Stimulated activated CD8-positive, alpha-beta memory T cell treated with anti-CD3 and anti-CD28 coated beads, Interleukin-4, amount 100 ng/mL, for 48 hours (primary cell): ENCODE results near the gene ZNRF1.

Source experiments
- DNase-seq: peaks from one replicate; pipeline ENCODE4 v3.0.0-alpha.2; 2020

The ZNRF1 gene

GRCh38 chr16:75062976-75063346 lies 64.1 kb downstream of the ZNRF1 start:
- no peak for DNase-seq

- DNase-seq = no peak
Observed at GRCh38 chr16:75063549-75064088, 64.8 kb downstream of the ZNRF1 start.

- peak; percentile 37 for DNase-seq
Observed at GRCh38 chr16:75064403-75065148, 65.8 kb downstream of the ZNRF1 start.

GRCh38 chr16:75065149-75065505 lies 66.3 kb downstream of the ZNRF1 start:
- peak; percentile 47 for DNase-seq

GRCh38 chr16:75065521-75066149 lies 66.8 kb downstream of the ZNRF1 start:
- no peak for DNase-seq

GRCh38 chr16:75066861-75067447 lies 68.1 kb downstream of the ZNRF1 start:
- DNase-seq = no peak

GRCh38 chr16:75068085-75069031 lies 69.5 kb downstream of the ZNRF1 start:
- no peak for DNase-seq

- no peak for DNase-seq
Observed at GRCh38 chr16:75070012-75070841, 71.4 kb downstream of the ZNRF1 start.

- no peak for DNase-seq
Observed at GRCh38 chr16:75071621-75072020, 72.8 kb downstream of the ZNRF1 start.

GRCh38 chr16:75072239-75072947 lies 73.6 kb downstream of the ZNRF1 start:
- DNase-seq = no peak

GRCh38 chr16:75073545-75074303 lies 74.9 kb downstream of the ZNRF1 start:
- no peak for DNase-seq

GRCh38 chr16:75074304-75074793 lies 75.5 kb downstream of the ZNRF1 start:
- no peak for DNase-seq

- DNase-seq = peak; percentile 83
Observed at GRCh38 chr16:75074920-75075687, 76.3 kb downstream of the ZNRF1 start.

- no peak for DNase-seq
Observed at GRCh38 chr16:75075688-75076268, 77.0 kb downstream of the ZNRF1 start.

- no peak for DNase-seq
Observed at GRCh38 chr16:75078886-75079285, 80.1 kb downstream of the ZNRF1 start.

GRCh38 chr16:75079346-75079926 lies 80.6 kb downstream of the ZNRF1 start:
- DNase-seq = no peak

- no peak for DNase-seq
Observed at GRCh38 chr16:75080205-75081029, 81.6 kb downstream of the ZNRF1 start.
